Measurements from ENCODE around the gene FGF14.

DNA sequence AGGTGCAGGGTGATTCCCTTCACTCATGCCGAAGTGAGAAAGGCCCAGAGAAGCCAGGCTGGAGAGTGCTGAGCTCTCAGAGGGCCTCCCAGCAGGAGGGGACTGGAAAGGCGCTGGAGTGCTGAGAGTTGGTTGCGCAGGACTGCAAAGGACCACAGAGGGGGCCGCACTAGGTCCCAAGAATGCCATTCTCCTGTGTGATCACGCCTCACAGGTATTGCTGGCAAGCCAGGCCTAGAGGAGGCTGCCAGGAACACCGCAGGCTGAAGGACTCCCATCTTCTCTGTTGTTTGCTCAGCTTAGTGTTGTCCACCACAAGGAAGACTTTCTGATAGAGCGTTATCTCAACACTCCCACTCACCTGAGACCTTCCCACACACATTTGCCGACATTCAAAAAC is 165.0 kb downstream of the FGF14 start:
- TF ChIP-seq GATA2 (IDR thresholded peaks at IDR 0.05; ENCODE audit: low read depth, low read length) (no peak), GATA3 (IDR thresholded peaks at IDR 0.05; ENCODE audit: low read depth, low read length) (no peak)
